HEK293 (cell line): Measurements from ENCODE around the gene HBA2.
A peak's percentile ranks its signal among the peaks of the same experiment; 100 is the strongest.

Experiments
- CTCF ChIA-PET: fragments of 350-600 bp; formaldehyde crosslinking; extraction: SDS; loops from one replicate; lab custom pipeline; 2021; ENCODE audit warnings: antibody characterized with exemption; lab: Yijun Ruan, JAX
- POLR2A ChIA-PET: fragments of 300-600 bp; formaldehyde crosslinking; extraction: SDS; loops from one replicate; lab custom pipeline; 2020; ENCODE audit warnings: antibody characterized with exemption, inconsistent platforms; lab: Yijun Ruan, JAX
- H3K27ac ChIP-seq: fragments of 200-500 bp; sonication (Bioruptor generic); 2 replicates; pipeline ENCODE4 v1.5.1; 2014; ENCODE audit warnings: low read depth, low read length, control low read depth, inconsistent platforms; ENCODE audit errors: extremely low read depth
- H3K36me3 ChIP-seq, 2 experiments: fragments of 200-500 bp in 1 of 2; sonication (Bioruptor generic) in 1 of 2; 1 replicate in 1 of 2; 2 replicates in 1 of 2; pipeline ENCODE4 v1.5.1; 2014 to 2017; ENCODE audit warnings: inconsistent platforms in 2 of 2, low read length in 2 of 2; ENCODE audit not compliant: control insufficient read depth in 2 of 2, insufficient read depth in 1 of 2
- H3K4me1 ChIP-seq: fragments of 200-500 bp; sonication (Bioruptor generic); 2 replicates; pipeline ENCODE4 v1.5.1; 2014; ENCODE audit warnings: mild to moderate bottlenecking, low read length, inconsistent platforms; ENCODE audit not compliant: control insufficient read depth, insufficient read depth
- H3K4me3 ChIP-seq: 2 replicates; pipeline ENCODE4 v1.5.1; 2011; ENCODE audit warnings: low read depth, mild to moderate bottlenecking, control low read depth, low read length, moderate library complexity
- H3K9me3 ChIP-seq: fragments of 200-500 bp; sonication (Bioruptor generic); 2 replicates; pipeline ENCODE4 v1.5.1; 2014; ENCODE audit warnings: low read depth, low read length, inconsistent platforms; ENCODE audit not compliant: control insufficient read depth, insufficient read depth
- ELK4 ChIP-seq: IDR thresholded peaks from 2 replicates; pipeline ENCODE4 v1.6.1; 2011; ENCODE audit warnings: mild to moderate bottlenecking, low read depth, low read length, borderline replicate concordance
- FEZF1 ChIP-seq: fragments of 450-650 bp; formaldehyde crosslinking; IDR thresholded peaks from 2 replicates; pipeline ENCODE4 v1.5.1; 2016; ENCODE audit warnings: missing biosample characterization, missing genetic modification characterization
- GFI1B ChIP-seq: fragments of 450-650 bp; formaldehyde crosslinking; IDR thresholded peaks from 2 replicates; pipeline ENCODE4 v1.5.1; 2016; ENCODE audit warnings: missing biosample characterization, missing genetic modification characterization
- GLI4 ChIP-seq: fragments of 450-650 bp; formaldehyde crosslinking; IDR thresholded peaks from 2 replicates; pipeline ENCODE4 v1.5.1; 2016; ENCODE audit warnings: missing biosample characterization, missing genetic modification characterization
- HIC1 ChIP-seq: fragments of 450-650 bp; formaldehyde crosslinking; IDR thresholded peaks from 2 replicates; pipeline ENCODE4 v1.5.1; 2016; ENCODE audit warnings: missing biosample characterization, missing genetic modification characterization
- PATZ1 ChIP-seq: fragments of 450-650 bp; formaldehyde crosslinking; IDR thresholded peaks from 2 replicates; pipeline ENCODE4 v1.5.1; 2016; ENCODE audit warnings: missing biosample characterization, missing genetic modification characterization
- PRDM10 ChIP-seq: fragments of 450-650 bp; formaldehyde crosslinking; IDR thresholded peaks from 2 replicates; pipeline ENCODE4 v1.5.1; 2016; ENCODE audit warnings: missing biosample characterization, missing genetic modification characterization
- REPIN1 ChIP-seq: fragments of 450-650 bp; formaldehyde crosslinking; IDR thresholded peaks from 2 replicates; pipeline ENCODE4 v1.5.1; 2017; ENCODE audit warnings: missing biosample characterization, missing genetic modification characterization, low read depth
- TCF7L2 ChIP-seq: IDR thresholded peaks from 2 replicates; pipeline ENCODE4 v1.6.1; 2011; ENCODE audit warnings: low read depth, mild to moderate bottlenecking, inconsistent platforms, low read length, moderate library complexity, borderline replicate concordance
- YY1 ChIP-seq: fragments of 450-650 bp; formaldehyde crosslinking; IDR thresholded peaks from 2 replicates; pipeline ENCODE4 v1.5.1; 2018; ENCODE audit warnings: missing biosample characterization, missing genetic modification characterization
- ZBTB1 ChIP-seq: fragments of 450-650 bp; formaldehyde crosslinking; IDR thresholded peaks from 2 replicates; pipeline ENCODE4 v1.5.1; 2016; ENCODE audit warnings: missing biosample characterization, missing genetic modification characterization
- ZBTB8A ChIP-seq: fragments of 450-650 bp; formaldehyde crosslinking; IDR thresholded peaks from 2 replicates; pipeline ENCODE4 v1.5.1; 2016; ENCODE audit warnings: missing biosample characterization, missing genetic modification characterization
- ZNF146 ChIP-seq: fragments of 450-650 bp; formaldehyde crosslinking; IDR thresholded peaks from 2 replicates; pipeline ENCODE4 v1.5.1; 2016; ENCODE audit warnings: missing biosample characterization, missing genetic modification characterization
- ZNF16 ChIP-seq: fragments of 450-650 bp; formaldehyde crosslinking; IDR thresholded peaks from 2 replicates; pipeline ENCODE4 v1.5.1; 2016; ENCODE audit warnings: low read depth, missing biosample characterization, missing genetic modification characterization
- ZNF18 ChIP-seq: fragments of 450-650 bp; formaldehyde crosslinking; IDR thresholded peaks from 2 replicates; pipeline ENCODE4 v1.5.1; 2016; ENCODE audit warnings: missing biosample characterization, missing genetic modification characterization
- ZNF221 ChIP-seq: fragments of 450-650 bp; formaldehyde crosslinking; IDR thresholded peaks from 2 replicates; pipeline ENCODE4 v1.5.1; 2017; ENCODE audit warnings: missing biosample characterization, missing genetic modification characterization, borderline replicate concordance
- ZNF423 ChIP-seq: fragments of 450-650 bp; formaldehyde crosslinking; IDR thresholded peaks from 2 replicates; pipeline ENCODE4 v1.5.1; 2016; ENCODE audit warnings: missing biosample characterization, missing genetic modification characterization
- ZNF521 ChIP-seq: fragments of 450-650 bp; formaldehyde crosslinking; IDR thresholded peaks from 2 replicates; pipeline ENCODE4 v1.5.1; 2017; ENCODE audit warnings: missing biosample characterization, mild to moderate bottlenecking, missing genetic modification characterization
- ZNF654 ChIP-seq: fragments of 450-650 bp; formaldehyde crosslinking; IDR thresholded peaks from 2 replicates; pipeline ENCODE4 v1.5.1; 2016; ENCODE audit warnings: low read depth, missing biosample characterization, missing genetic modification characterization
- ZNF658 ChIP-seq: fragments of 450-650 bp; formaldehyde crosslinking; IDR thresholded peaks from 2 replicates; pipeline ENCODE4; 2016; ENCODE audit warnings: missing biosample characterization, missing genetic modification characterization
- ZNF660 ChIP-seq: fragments of 450-650 bp; IDR thresholded peaks from 2 replicates; pipeline ENCODE4 v1.5.1; 2018; ENCODE audit warnings: missing biosample characterization, mild to moderate bottlenecking, missing genetic modification characterization
- ZNF670 ChIP-seq: fragments of 450-650 bp; formaldehyde crosslinking; IDR thresholded peaks from 2 replicates; pipeline ENCODE4 v1.5.1; 2016; ENCODE audit warnings: missing biosample characterization, missing genetic modification characterization, low read depth
- ZNF76 ChIP-seq: fragments of 450-650 bp; formaldehyde crosslinking; IDR thresholded peaks from 2 replicates; pipeline ENCODE4; 2016; ENCODE audit warnings: low read depth, missing biosample characterization, missing genetic modification characterization, borderline replicate concordance

The HBA2 gene

GRCh38 chr16:200388-200787 lies 27.7 kb downstream of the HBA2 start (continued):
- TF ChIP-seq ZNF654 (tag by site-specific recombination), result no peak
- no peak for TF ChIP-seq ZNF670 (tag by site-specific recombination)
- no peak for TF ChIP-seq ZNF16 (tag by site-specific recombination)
- TF ChIP-seq PATZ1 (tag by site-specific recombination), result 0 out of 2 replicates have a peak, but pooled peaks have one; percentile 13
- 0 out of 2 replicates have a peak, but pooled peaks have one; percentile 30 for TF ChIP-seq GFI1B (tag by site-specific recombination)
- TF ChIP-seq GLI4 (tag by site-specific recombination), result no peak
- 0 out of 2 replicates have a peak, but pooled peaks have one; percentile 72 for TF ChIP-seq ZNF660 (tag by site-specific recombination)
- no peak for TF ChIP-seq YY1 (tag by site-specific recombination)
- no peak for TF ChIP-seq ZNF76 (tag by site-specific recombination)
- peak; percentile 49; the same call in 1 of the 2 replicates for TF ChIP-seq HIC1 (tag by site-specific recombination)
- no peak for TF ChIP-seq FEZF1

GRCh38 chr16:203246-203645 lies 30.6 kb downstream of the HBA2 start:
- ChIA-PET POLR2A (no interaction called here), CTCF (no interaction called here)

More at GRCh38 chr16:203246-203645, 30.6 kb downstream of the HBA2 start:
- Histone ChIP-seq H3K36me3 (peaks cover 72 to 83% of the 10 kb centered on the region in 2 experiments), H3K27ac (no peak overlapping the region), H3K9me3 (no peaks in the 10 kb centered on the region), H3K4me3 (no peak overlapping the region), H3K4me1 (no peaks in the 10 kb centered on the region)
- no peak for TF ChIP-seq ZNF423 (tag by site-specific recombination)
- TF ChIP-seq ZNF521 (tag by site-specific recombination), result no peak
- no peak for TF ChIP-seq ELK4
- no peak for TF ChIP-seq ZNF658 (tag by site-specific recombination)
- no peak for TF ChIP-seq TCF7L2
- TF ChIP-seq ZNF221 (tag by site-specific recombination), result no peak
- no peak for TF ChIP-seq PRDM10 (tag by site-specific recombination)
- TF ChIP-seq REPIN1 (tag by site-specific recombination), result no peak
- TF ChIP-seq ZNF146, result no peak
- TF ChIP-seq ZBTB1, result no peak
- TF ChIP-seq ZNF18 (tag by site-specific recombination), result no peak
- no peak for TF ChIP-seq ZBTB8A
